SK-N-SH treated with all-trans-retinoic acid at 6 μM for 48 hours (cell line): ENCODE measurements around the gene AKAP1.

ENCODE experiments used
- ATAC-seq: fragments of 200-7000 bp; cut with Tn5 transposase; 3 replicates; pipeline ENCODE4 v1.9.1; 2020; ENCODE audit warnings: mild to moderate bottlenecking, moderate library complexity
- ARNTL ChIP-seq: fragments of 450-650 bp; formaldehyde crosslinking; IDR thresholded peaks from 2 replicates; pipeline ENCODE4 v1.5.0; 2020; ENCODE audit warnings: low read depth, mild to moderate bottlenecking, moderate library complexity, borderline replicate concordance
- CREB5 ChIP-seq: fragments of 250-450 bp; sonication (Bioruptor Pico); IDR thresholded peaks from 2 replicates; pipeline ENCODE4 v1.5.1; 2020; ENCODE audit warnings: low read depth, mild to moderate bottlenecking, moderate library complexity
- CSDC2 ChIP-seq: fragments of 250-450 bp; sonication (Bioruptor Pico); IDR thresholded peaks from 2 replicates; pipeline ENCODE4 v1.5.0; 2020; ENCODE audit warnings: mild to moderate bottlenecking, moderate library complexity
- ESRRG ChIP-seq: fragments of 250-450 bp; sonication (Bioruptor Pico); IDR thresholded peaks from 2 replicates; pipeline ENCODE4 v1.6.1; 2021; ENCODE audit warnings: mild to moderate bottlenecking
- GLIS3 ChIP-seq: fragments of 250-450 bp; sonication (Bioruptor Pico); IDR thresholded peaks from 2 replicates; pipeline ENCODE4 v1.5.0; 2020; ENCODE audit warnings: mild to moderate bottlenecking, moderate library complexity
- ISL1 ChIP-seq: fragments of 250-450 bp; sonication (Bioruptor Pico); IDR thresholded peaks from 2 replicates; pipeline ENCODE4 v2.1.2; 2022; ENCODE audit warnings: mild to moderate bottlenecking, moderate library complexity
- OSR1 ChIP-seq: fragments of 250-450 bp; sonication (Bioruptor Pico); IDR thresholded peaks from 2 replicates; pipeline ENCODE4 v1.8.0; 2022; ENCODE audit warnings: moderate library complexity, mild to moderate bottlenecking, inconsistent platforms
- PATZ1 ChIP-seq: fragments of 250-450 bp; sonication (Bioruptor Pico); IDR thresholded peaks from 2 replicates; pipeline ENCODE4 v1.8.0; 2020; ENCODE audit warnings: mild to moderate bottlenecking, moderate library complexity, borderline replicate concordance
- PPARA ChIP-seq: fragments of 250-450 bp; sonication (Bioruptor Pico); IDR thresholded peaks from 2 replicates; pipeline ENCODE4 v1.5.0; 2020; ENCODE audit warnings: mild to moderate bottlenecking, borderline replicate concordance
- RARB ChIP-seq: fragments of 250-450 bp; sonication (Bioruptor Pico); IDR thresholded peaks from 2 replicates; pipeline ENCODE4 v1.8.0; 2021; ENCODE audit warnings: mild to moderate bottlenecking, moderate library complexity
- SNAI2 ChIP-seq: fragments of 250-450 bp; sonication (Bioruptor Pico); IDR thresholded peaks from 2 replicates; pipeline ENCODE4 v1.5.0; 2020; ENCODE audit warnings: mild to moderate bottlenecking, moderate library complexity
- TOX ChIP-seq: fragments of 250-450 bp; sonication (Bioruptor Pico); IDR thresholded peaks from 2 replicates; pipeline ENCODE4 v1.8.0; 2021; ENCODE audit warnings: mild to moderate bottlenecking, moderate library complexity, borderline replicate concordance
- TSHZ2 ChIP-seq: fragments of 250-450 bp; sonication (Bioruptor Pico); IDR thresholded peaks from 2 replicates; pipeline ENCODE4 v1.5.0; 2020; ENCODE audit warnings: mild to moderate bottlenecking, moderate library complexity
- ZFP3 ChIP-seq: fragments of 250-450 bp; sonication (Bioruptor Pico); IDR thresholded peaks from 2 replicates; pipeline ENCODE4 v1.5.0; 2020; ENCODE audit warnings: mild to moderate bottlenecking, moderate library complexity
- ZFP30 ChIP-seq: fragments of 450-650 bp; formaldehyde crosslinking; IDR thresholded peaks from 2 replicates; pipeline ENCODE4 v1.5.0; 2022; ENCODE audit warnings: mild to moderate bottlenecking, moderate library complexity
- ZNF70 ChIP-seq: fragments of 450-650 bp; formaldehyde crosslinking; IDR thresholded peaks from 2 replicates; pipeline ENCODE4 v1.5.0; 2020; ENCODE audit warnings: mild to moderate bottlenecking, moderate library complexity
- ZNF8 ChIP-seq: fragments of 450-650 bp; formaldehyde crosslinking; IDR thresholded peaks from 2 replicates; pipeline ENCODE4 v1.5.0; 2020; ENCODE audit warnings: mild to moderate bottlenecking, moderate library complexity
- TF ChIP-seq, protein P1 (sequence below): fragments of 250-450 bp; sonication (Bioruptor Pico); IDR thresholded peaks from 2 replicates; pipeline ENCODE4 v1.5.1; 2021; ENCODE audit warnings: mild to moderate bottlenecking, moderate library complexity

AKAP1 gene

DNA sequence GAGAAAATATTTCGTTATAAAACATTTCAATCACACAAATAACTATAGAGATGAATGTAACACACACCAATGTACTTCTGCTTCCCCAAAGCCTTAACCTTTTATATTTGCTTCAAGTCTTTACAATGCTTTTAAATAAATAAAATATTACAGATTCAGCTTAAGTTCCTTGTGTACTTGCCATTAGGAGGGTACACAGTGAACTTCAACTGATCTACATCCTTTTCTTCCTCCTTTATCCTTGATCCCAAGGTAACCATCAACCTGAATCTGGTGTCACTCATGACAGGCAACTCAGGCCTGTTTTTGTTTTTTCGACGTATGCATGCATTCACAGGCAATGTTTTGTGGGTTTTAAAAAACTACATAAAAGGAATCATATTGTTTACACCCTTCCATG is 9.3 kb upstream of the AKAP1 start:
- ATAC-seq = no peak
- TF ChIP-seq ZFP3 (CRISPR knock-in tag) (no peak), ARNTL (CRISPR knock-in tag) (no peak)
- TF ChIP-seq, all 23 proteins: peak for 0

DNA sequence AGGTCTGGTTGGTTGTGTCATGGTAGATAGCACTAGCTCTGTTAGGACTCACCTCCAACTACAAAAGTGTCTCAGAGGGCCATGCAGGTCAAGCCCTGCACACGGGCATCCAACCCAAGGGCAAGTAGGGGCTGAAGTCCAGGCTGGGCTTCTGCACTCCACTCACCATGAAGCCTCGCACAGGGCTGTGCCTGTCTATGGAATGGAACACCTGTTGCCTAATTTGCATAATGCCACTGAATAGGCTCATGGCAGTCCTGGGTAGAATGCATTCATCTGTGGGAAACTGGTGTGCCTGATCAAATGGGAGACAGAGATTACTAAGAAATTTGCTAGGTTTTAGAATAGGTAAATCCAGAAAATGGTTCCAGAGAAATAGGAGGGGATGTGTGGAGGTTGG is 8.0 kb upstream of the AKAP1 start:
- no peak for ATAC-seq

GRCh38 chr17:57078274-57078673 is 6.8 kb upstream of the AKAP1 start:
- TF ChIP-seq PPARA (CRISPR knock-in tag) (no peak), SNAI2 (CRISPR knock-in tag) (no peak), PATZ1 (CRISPR knock-in tag) (no peak), ISL1 (no peak), RARB (CRISPR knock-in tag) (no peak), OSR1 (CRISPR knock-in tag) (no peak)
- no peak for ATAC-seq

More for the DNA sequence above, 8.0 kb upstream of the AKAP1 start:
- TF ChIP-seq SNAI2 (CRISPR knock-in tag) (no peak), GLIS3 (no peak), CREB5 (CRISPR knock-in tag) (no peak), ZFP30 (CRISPR knock-in tag) (no peak), PPARA (CRISPR knock-in tag) (no peak), TSHZ2 (CRISPR knock-in tag) (no peak), TOX (no peak), RARB (CRISPR knock-in tag) (no peak), PATZ1 (CRISPR knock-in tag) (no peak)
- TF ChIP-seq, protein P1, sequence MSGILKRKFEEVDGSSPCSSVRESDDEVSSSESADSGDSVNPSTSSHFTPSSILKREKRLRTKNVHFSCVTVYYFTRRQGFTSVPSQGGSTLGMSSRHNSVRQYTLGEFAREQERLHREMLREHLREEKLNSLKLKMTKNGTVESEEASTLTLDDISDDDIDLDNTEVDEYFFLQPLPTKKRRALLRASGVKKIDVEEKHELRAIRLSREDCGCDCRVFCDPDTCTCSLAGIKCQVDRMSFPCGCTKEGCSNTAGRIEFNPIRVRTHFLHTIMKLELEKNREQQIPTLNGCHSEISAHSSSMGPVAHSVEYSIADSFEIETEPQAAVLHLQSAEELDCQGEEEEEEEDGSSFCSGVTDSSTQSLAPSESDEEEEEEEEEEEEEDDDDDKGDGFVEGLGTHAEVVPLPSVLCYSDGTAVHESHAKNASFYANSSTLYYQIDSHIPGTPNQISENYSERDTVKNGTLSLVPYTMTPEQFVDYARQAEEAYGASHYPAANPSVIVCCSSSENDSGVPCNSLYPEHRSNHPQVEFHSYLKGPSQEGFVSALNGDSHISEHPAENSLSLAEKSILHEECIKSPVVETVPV (CRISPR knock-in tag) = no peak

DNA sequence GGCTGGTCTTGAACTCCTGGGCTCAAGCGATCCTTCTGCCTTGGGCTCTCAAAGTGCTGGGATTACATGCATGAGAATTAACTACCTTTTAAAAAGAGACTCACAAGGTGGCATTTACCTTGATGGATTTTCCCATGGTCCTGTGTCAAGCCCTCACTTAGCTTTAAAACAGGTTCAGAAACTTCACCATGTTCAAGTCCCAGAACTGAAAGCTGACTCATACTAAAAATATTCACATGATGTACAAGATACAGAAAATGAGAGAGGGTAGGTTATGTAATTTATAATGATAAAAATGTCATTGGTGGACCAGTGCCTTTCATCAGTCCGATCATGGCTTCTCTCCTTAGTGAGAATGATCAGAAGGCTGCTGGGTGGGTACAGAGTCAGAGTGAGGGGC is 4.3 kb upstream of the AKAP1 start:
- ATAC-seq = no peak
- no peak for TF ChIP-seq ZNF8 (CRISPR knock-in tag)
- TF ChIP-seq ISL1 = peak; percentile 32; the same call in 1 of the 2 replicates
- TF ChIP-seq CSDC2 (CRISPR knock-in tag) = no peak

GRCh38 chr17:57082441-57082840 is 2.6 kb upstream of the AKAP1 start:
- ATAC-seq = no peak
- no peak for TF ChIP-seq ARNTL (CRISPR knock-in tag)
- no peak for TF ChIP-seq PATZ1 (CRISPR knock-in tag)
- TF ChIP-seq, protein P1 (CRISPR knock-in tag) = no peak
- no peak for TF ChIP-seq ESRRG (CRISPR knock-in tag)
- no peak for TF ChIP-seq ZNF70
